ENCODE data around the gene LYPD1.

DNA sequence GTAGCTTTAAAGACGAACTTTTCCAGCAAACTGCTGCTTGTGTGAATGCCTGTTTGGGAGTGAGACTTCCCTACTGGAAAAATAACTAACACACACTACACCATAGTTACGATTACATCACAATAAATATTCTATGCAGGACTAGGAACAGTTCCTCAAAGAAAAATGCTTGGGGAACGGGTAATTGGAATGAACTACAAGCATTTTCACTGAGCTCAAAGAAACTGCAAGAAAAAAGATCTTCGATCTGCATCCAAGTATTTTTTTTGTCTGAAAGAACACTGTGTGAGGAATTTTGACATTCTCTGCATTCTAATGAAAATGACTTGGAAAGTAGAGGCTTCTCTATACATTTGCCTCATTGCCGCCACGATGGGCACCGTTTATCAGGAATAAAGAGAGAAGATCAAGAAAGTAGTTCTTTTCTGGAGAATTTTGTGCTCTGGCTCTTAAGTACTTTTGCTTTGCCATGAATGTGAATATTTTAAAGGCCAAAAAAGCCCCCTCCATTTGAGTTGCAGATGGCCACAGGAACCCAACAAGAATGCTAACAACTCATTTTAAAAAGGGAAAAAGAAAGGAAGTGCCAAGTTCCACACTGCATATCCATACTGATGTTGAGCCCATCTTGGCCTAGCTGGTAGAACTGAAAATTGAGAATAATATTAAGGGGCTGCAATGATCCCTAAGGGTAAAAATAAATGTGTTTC lies 13.6 kb downstream of the LYPD1 start:
- TF ChIP-seq POLR2AphosphoS5 (IDR thresholded peaks at IDR 0.05; ENCODE audit: low read depth, low read length) (no peak), TAF1 (IDR thresholded peaks at IDR 0.05; ENCODE audit: borderline replicate concordance, insufficient read depth, low read length) (no peak)

Measured in PFSK-1 (cell line).